Limb (tissue), 2 donors: ENCODE results near the gene WDR48.

ENCODE experiments used
- DNase-seq, 2 donors: peaks; one replicate each; pipeline ENCODE4 v3.0.0-alpha.2; 2016; ENCODE audit errors: extremely low spot score in 2 of 2

WDR48 gene

GRCh38 chr3:39121621-39122020 lies 69.8 kb downstream of the WDR48 start:
- no peak for DNase-seq

DNA sequence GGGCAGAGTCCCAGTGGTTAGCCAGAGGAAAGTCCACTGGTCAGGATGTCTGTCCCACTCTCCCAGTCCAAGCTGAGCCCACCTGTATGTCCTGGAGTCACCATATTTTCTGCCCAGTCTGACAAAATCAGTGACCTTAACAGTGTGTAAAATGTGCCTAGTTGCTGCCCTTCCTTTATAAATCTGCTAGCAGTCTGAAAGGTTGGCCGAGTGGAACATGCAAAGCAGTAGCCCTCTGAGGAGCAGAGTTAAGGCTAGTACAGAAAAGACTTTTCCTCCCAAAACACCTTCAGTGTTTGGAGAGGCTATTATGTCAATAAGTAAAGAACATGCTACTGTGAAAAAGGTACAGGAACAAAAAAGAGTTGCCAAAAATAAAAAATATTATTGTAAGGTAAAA lies 71.0 kb downstream of the WDR48 start:
- no peak for DNase-seq

GRCh38 chr3:39124876-39125840 lies 73.3 kb downstream of the WDR48 start:
- DNase-seq: no peak

DNA sequence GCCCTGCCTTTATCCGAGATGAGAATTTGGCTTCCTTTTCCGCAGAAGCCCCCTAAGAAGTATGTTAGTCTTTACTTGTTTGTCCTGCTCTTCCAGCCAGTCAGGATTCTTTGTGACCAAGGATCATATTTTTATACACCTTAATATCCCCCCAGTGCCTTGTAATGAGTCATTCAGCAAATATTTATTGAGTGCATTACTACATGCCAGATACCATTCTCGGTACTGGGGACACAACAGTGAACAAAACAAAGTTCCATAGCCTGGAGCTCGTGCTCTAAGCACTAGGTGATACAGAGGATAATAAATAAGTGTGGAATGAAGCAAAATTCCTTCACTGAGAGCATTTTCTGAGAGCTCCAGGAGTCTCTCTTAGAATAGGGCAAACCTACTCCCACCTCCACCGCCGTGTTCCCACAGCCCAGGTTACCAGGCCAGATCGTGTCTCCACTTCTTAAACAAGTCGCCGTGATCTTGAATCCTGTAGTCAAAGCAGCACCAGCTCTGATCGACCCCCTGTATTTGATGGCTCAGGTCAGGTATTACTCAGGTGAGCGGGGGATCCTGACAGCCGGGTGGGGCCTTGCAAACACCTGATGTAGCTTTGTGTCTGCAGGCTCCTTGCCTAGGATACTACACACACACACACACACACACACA lies 74.2 kb downstream of the WDR48 start:
- no peak for DNase-seq

GRCh38 chr3:39126532-39127071 lies 74.8 kb downstream of the WDR48 start:
- peak in 1 of 2 donors; percentile 26 for DNase-seq

GRCh38 chr3:39127269-39127907 lies 75.6 kb downstream of the WDR48 start:
- DNase-seq: no peak

DNA sequence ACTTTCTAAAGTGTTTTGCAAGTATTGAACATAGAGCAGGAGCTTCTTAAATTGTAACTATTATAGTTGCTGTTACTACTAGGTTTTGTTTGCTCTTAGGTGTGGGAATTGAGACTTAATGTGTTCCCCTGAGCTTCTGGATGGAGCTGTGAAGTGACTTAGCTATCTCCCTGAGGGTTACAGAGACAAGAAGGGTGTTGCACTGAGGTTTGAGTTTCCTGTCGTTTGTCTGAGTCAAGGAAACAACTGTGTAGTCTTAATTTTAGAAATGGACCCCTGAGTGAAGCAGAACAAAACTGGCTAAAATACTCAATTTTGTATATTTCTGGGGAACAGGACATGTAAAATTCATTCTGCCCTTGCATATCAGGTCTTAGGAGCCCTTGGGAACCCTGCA lies 76.1 kb downstream of the WDR48 start:
- no peak for DNase-seq

DNA sequence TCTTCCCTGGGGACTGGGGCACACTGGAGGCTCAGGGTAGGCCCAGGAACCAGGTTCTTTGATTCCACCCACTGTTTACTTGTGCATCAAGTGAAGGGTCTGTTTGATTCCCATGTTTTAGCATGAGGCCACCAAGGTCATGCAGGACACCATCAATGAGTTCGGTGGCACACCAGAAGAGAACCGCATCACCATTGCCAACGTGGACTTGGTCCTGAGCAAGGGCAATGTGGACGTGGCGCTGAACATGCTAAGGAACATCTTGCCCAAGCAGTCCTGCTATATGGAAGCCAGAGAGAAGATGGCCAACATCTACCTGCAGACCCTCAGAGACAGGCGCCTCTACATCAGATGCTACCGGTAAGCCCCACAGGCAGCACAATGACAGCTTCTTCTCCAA lies 77.1 kb downstream of the WDR48 start:
- no peak for DNase-seq

DNA sequence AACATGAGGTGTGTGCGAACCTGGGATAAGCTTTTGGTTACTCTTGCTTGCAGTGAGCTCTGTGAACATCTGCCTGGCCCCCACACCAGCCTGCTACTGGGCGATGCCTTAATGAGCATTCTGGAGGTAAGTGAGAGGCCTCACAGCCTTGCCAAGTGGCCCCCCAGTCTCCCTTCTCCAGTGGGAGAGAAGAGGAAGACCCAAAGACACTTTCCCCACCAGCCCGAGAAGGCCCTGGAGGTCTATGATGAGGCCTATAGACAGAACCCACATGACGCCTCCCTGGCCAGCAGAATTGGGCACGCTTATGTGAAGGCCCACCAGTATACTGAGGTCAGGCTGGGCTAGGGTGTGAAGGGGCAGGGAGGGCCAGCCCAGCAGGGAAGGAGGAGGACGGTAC lies 78.2 kb downstream of the WDR48 start:
- DNase-seq: no peak

GRCh38 chr3:39130693-39131265 lies 79.0 kb downstream of the WDR48 start:
- no peak for DNase-seq

DNA sequence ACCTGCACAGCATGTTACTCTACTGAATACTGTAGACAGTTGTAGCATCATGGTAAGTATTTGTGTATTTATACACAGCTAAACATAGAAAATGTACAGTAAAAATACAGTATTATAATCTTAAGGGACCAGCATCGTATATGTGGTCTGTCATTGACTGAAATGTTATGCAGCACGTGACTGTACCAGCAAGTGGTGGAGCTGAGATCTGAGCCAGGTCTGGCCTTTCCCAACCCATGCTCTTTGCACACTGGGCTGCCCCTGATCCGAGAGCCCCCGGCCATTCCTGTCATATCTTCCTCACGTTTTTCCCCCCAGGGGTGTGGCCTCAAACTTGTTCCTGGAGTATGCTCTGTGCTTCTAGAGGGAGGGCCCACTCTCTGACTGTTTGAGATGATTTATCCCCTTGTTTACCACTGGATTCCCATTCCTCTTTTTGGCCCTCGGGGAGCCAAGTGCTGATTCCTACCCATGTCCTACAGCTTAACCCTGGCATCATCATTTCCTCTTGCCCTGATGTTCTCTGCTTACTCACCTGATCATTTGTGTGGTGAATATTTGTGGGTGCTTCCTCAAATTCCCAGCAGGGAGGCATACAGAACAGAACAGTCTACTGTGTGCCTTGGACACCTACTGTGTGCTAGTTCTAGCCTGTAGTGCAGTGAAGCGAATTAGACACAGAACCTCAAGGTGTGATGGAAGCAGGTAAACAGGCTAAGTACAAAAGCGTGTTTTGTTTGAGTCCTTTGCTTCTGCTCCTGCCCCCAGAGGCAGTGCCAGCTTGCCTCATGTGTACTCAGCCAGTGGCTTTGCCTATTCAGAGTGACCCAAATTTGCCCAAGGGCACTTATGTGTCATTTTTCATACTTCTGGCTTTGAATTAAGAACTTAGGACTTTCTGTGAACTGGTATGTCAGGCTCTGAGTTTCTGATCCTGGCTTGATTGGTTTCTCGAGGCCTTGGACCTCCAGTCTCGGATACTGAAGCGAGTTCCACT lies 80.6 kb downstream of the WDR48 start:
- no peak for DNase-seq

DNA sequence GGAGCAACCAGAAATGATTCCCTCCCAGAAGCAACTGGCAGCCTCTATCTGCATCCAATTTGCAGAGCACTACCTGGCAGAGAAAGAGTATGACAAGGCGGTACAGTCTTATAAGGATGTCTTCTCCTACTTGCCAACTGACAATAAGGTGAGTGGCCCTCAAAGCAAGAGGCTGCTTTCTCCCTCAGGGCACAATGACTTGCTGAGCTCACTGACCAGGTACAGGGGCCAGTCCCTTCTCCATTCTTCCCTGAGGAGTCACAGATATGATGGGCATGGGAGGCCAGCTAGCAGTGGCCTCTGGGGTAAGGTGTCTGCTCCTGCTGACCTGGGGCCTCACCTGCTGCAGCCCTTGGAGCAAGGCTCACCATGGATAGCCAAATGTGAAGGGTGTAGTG lies 81.3 kb downstream of the WDR48 start:
- no peak for DNase-seq

DNA sequence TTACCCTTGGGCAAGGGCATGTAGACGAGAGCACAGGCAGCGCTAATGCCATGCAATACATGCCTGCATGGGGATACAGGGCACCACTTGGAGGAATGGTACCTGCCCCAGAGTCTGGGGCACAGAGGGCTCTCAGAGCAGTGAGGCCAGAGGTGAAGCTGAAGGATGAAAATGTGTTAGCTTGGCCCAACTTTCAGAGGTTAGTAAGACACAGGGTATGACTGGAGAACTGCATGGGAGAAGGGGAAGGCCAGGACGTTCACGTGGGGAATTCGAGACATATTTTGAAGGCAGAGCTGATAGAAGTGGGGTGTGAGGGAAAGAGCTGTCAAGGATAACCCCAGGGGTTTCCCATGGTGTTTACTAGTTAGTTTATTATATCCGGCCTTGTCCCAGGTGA lies 82.0 kb downstream of the WDR48 start:
- DNase-seq: no peak

DNA sequence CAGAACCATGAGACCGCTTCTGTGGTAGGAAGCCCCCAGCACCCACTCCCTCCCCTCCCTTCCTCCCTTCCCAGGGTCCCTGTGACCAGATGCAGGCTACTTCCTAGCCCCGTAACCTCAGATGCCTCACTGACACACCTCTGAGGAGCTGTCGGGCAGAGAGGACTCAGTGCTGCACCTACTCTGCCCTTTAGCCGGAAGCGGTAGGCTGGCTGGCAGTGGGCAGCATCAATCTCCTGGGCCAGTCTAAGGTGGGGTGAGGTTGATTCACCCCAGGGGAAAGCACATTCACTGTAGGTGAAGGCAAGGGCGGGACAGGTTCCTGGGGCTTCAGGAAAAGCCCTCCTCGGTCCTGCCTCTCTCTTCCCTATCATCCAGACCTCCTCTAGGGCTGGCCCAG lies 82.5 kb downstream of the WDR48 start:
- DNase-seq: no peak

DNA sequence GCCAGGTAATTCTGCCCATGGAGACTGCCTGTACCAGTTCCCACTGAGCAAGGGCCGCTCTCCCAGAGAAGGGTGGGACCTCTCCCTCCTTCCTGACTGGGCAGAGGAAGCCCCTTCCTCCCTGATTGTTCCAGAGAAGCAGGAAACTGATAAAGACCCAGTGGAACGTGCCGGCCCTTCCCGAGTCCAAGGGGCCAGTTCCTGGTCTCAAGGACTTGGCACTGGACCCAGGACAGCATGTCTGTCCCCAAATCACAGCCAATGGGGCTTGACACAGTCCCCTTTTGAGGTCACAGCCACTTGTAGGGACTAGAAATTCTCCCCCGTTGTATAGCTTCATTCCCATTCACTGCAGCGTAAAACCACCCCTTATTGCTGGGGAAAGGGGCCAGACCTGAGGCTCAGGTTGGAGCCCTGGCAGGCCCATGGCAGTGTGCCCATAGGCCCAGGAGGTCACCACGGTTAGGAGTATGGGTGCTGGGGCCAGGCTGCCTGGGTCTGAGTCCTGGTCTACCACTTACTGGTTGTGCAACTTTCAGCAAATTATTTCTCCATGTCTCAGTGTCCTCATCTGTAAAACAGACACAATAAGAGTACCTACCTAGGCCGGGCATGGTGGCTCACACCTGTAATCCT lies 83.5 kb downstream of the WDR48 start:
- no peak for DNase-seq

GRCh38 chr3:39136533-39137434 lies 85.0 kb downstream of the WDR48 start:
- DNase-seq: no peak

DNA sequence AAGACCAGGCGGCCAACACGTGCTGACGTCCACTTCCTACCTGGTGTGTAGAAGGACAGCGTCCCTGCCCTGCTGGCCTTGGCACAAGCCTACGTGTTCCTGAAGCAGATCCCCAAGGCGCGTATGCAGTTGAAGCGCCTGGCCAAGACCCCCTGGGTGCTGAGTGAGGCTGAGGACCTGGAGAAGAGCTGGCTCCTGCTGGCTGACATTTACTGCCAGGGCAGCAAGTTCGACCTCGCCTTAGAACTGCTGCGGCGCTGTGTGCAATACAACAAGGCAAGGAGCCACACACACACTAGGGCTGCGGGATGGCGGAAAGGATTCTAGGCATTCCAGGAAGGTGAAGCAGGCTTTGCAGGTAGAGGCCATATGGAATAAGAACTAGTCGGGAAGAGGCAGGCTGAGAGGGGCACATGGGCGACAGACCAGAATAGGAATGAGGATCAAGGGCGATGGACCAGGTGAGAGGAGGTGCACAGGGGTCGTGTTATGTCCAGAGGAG lies 85.7 kb downstream of the WDR48 start:
- DNase-seq: no peak

DNA sequence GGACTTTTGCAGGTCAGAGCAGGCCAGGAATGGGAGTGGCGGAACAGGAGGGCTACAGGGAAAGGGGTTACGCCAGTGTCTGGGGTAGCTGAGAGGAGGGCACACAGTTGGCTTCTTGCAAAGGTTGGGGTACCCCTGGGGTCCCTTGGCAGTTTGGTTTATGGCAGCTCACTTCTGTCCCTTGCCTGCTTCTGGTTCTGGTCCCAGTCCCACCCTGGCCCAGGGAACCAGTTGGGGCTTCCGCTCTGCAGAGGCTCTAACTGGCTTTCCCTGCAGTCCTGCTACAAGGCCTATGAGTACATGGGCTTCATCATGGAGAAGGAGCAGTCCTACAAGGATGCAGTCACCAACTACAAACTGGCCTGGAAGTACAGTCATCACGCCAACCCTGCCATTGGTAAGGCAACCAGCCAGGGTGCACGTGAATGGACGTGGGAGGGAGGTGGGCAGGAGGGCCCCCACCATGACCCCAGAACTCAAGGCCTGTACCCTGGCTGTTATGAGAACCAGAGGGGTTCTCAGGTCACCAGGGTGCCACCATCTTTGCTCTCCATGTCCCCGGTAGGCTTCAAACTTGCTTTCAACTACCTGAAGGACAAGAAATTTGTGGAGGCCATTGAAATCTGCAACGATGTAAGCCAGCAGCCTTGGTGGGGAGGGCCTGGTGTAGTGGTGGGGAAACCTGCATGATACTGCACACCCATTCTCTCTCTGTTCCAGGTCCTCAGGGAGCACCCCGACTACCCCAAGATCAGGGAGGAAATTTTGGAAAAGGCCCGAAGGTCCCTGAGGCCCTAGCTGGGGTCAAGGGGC lies 86.4 kb downstream of the WDR48 start:
- no peak for DNase-seq
